ENCODE measurements around the gene RHOT1. TPM values are rescaled to one million over a fixed set of nuclear protein-coding genes. Genes with fewer than 3 reads are reported as not detected.

RHOT1 gene
- total RNA-seq, 1 experiment from 2014 or later = 24.4 TPM

GRCh38 chr17:32141679-32142037 lies 644 bp upstream of the RHOT1 start:
- no peaks in the 10 kb centered on the region for H3K4me1 ChIP-seq (ENCODE audit: insufficient read depth, low read length)
- Mint-ChIP-seq H3K9me3 (no peaks in the 10 kb centered on the region), H3K36me3 (ENCODE audit: insufficient read depth in 1 of 3, low read depth in 3 of 3) (peaks cover 0 to 4% (median 0%) of the 10 kb centered on the region in 3 experiments; a peak in 3 of 7 replicates), H3K4me3 (peak overlapping the region; percentile 82 to 97), H3K27me3 (ENCODE audit: low read depth) (no peaks in the 10 kb centered on the region), H3K27ac (peak overlapping the region in 1 of 3 experiments; percentile 85; a peak in 2 of 7 replicates), H3K4me1 (peaks cover 21 to 29% of the 10 kb centered on the region in 2 experiments)
- peaks cover 4% of the 10 kb centered on the region for H3K79me1 ChIP-seq (ENCODE audit: insufficient read depth, low read depth, low read length, poor library complexity, severe bottlenecking)
- H2BK5ac ChIP-seq (ENCODE audit: insufficient read length, low read length) = no peak overlapping the region
- H3K9ac ChIP-seq (ENCODE audit: extremely low read depth, insufficient read length, low read length) = peak overlapping the region; percentile 64
- H3K4ac ChIP-seq (ENCODE audit: low read depth, low read length) = no peak overlapping the region
- no peak overlapping the region for H2BK20ac ChIP-seq (ENCODE audit: low read depth, low read length, poor library complexity, severe bottlenecking)
- H3K23ac ChIP-seq (ENCODE audit: insufficient read length, low read depth, low read length) = no peak overlapping the region
- H3K18ac ChIP-seq (ENCODE audit: insufficient read length, low read depth, low read length) = no peak overlapping the region
- peaks cover 5% of the 10 kb centered on the region; the same call in 1 of the 2 replicates for H3K79me2 ChIP-seq (ENCODE audit: insufficient read depth, low read length)
- DNase-seq = no peak
- peak overlapping the region; percentile 93 for H3K4me2 ChIP-seq (ENCODE audit: insufficient read depth, insufficient read length, low read length)
- TF ChIP-seq CTCF (conservative IDR thresholded peaks at IDR 0.05) = no peak
- H4K8ac ChIP-seq (replicated peaks; ENCODE audit: insufficient read length, low read depth, low read length) = no peak overlapping the region
- H3K56ac ChIP-seq (ENCODE audit: insufficient read length, low read depth, low read length) = no peak overlapping the region
- no peak overlapping the region for H3K14ac ChIP-seq (ENCODE audit: insufficient read depth, low read length)
- H3T11ph ChIP-seq (ENCODE audit: low read length) = no peak overlapping the region
- no peaks in the 10 kb centered on the region for H3K27me3 ChIP-seq (ENCODE audit: insufficient read depth, low read length)
- no peak overlapping the region for H2BK12ac ChIP-seq (ENCODE audit: insufficient read length, low read depth, low read length)
- H3K9me3 ChIP-seq (ENCODE audit: control insufficient read depth, low read depth, low read length) = no peaks in the 10 kb centered on the region
- H4K91ac ChIP-seq (ENCODE audit: insufficient read length, low read depth, low read length) = no peak overlapping the region
- no peaks in the 10 kb centered on the region for H4K20me1 ChIP-seq (ENCODE audit: control insufficient read depth, insufficient read depth, insufficient read length)
- no peak overlapping the region for H2BK15ac ChIP-seq (ENCODE audit: low read depth, low read length)
- H2AFZ ChIP-seq (ENCODE audit: low read length) = peak overlapping the region; percentile 96
- H3K27ac ChIP-seq (ENCODE audit: insufficient read length, low read depth, low read length) = no peak overlapping the region
- no CpG with 5 or more reads among the region's 12 CpGs for WGBS (ENCODE audit: extremely low coverage, insufficient read length, low lambda C conversion rate)
- no peak overlapping the region for H2BK120ac ChIP-seq (ENCODE audit: low read depth, low read length, poor library complexity, severe bottlenecking)
- no peak overlapping the region for H2AK5ac ChIP-seq (ENCODE audit: insufficient read length, low read length)
- H3K23me2 ChIP-seq (ENCODE audit: insufficient read length, low read depth, low read length, poor library complexity, severe bottlenecking) = peaks cover 12% of the 10 kb centered on the region
- no peak overlapping the region for H4K5ac ChIP-seq (ENCODE audit: insufficient read length, low read depth, low read length)

All from H9 (cell line).